PFSK-1 (cell line): Measurements from ENCODE around the gene LSS. TPM values are rescaled to one million over a fixed set of nuclear protein-coding genes. Genes with fewer than 3 reads are reported as not detected.

ENCODE experiments used
- FOXP2 ChIP-seq: optimal IDR thresholded peaks from 2 replicates; pipeline ENCODE3; 2011; ENCODE audit warnings: borderline replicate concordance, control low read depth, inconsistent platforms; ENCODE audit not compliant: insufficient read depth; ENCODE audit errors: extremely low read length, extremely low read depth
- POLR2AphosphoS5 ChIP-seq: IDR thresholded peaks from 2 replicates; pipeline ENCODE4 v1.6.1; 2012; ENCODE audit warnings: low read depth, mild to moderate bottlenecking, control low read depth, low read length, moderate library complexity
- REST ChIP-seq, 2 experiments: IDR thresholded peaks; 2 replicates each; pipeline versions ENCODE4 v1.6.1 to v1.8.0; 2011 to 2012; ENCODE audit warnings: low read depth in 2 of 2, low read length in 2 of 2, control low read depth in 1 of 2, inconsistent platforms in 1 of 2, mild to moderate bottlenecking in 1 of 2, moderate library complexity in 1 of 2; ENCODE audit not compliant: insufficient read depth in 1 of 2
- SIN3A ChIP-seq: IDR thresholded peaks from 2 replicates; pipeline ENCODE4 v1.6.1; 2012; ENCODE audit warnings: mild to moderate bottlenecking, low read length, moderate library complexity, borderline replicate concordance; ENCODE audit not compliant: insufficient read depth
- TAF1 ChIP-seq: IDR thresholded peaks from 2 replicates; pipeline ENCODE4 v1.6.1; 2012; ENCODE audit warnings: low read length, control low read depth, borderline replicate concordance; ENCODE audit not compliant: insufficient read depth
- polyA plus RNA-seq: library from polyadenylated mRNA; unstranded; fragments of >200 nt; gene quantifications from one replicate; pipeline ENCODE4 v1.2.1, GENCODE V29; 2012; ENCODE audit warnings: low read depth, missing spikeins; ENCODE audit not compliant: insufficient read length

LSS gene
- polyA plus RNA-seq, result 38.0 TPM

- TF ChIP-seq FOXP2 (peak; percentile 81), SIN3A (peak; percentile 84; the same call in 1 of the 2 replicates), POLR2AphosphoS5 (no peak; the same call in 1 of the 2 replicates)
These were observed at the start of gene LSS for GRCh38 chr21:46228345-46229051. Gene LSS (minus strand): TSS chr21:46228774. CDS start chr21:46228745, 29 bp downstream.

- TF ChIP-seq REST (IDR thresholded peaks at IDR 0.05; ENCODE audit: insufficient read depth in 1 of 2, low read depth in 2 of 2, low read length in 2 of 2), result no peak
These were observed 46.3 kb upstream of the LSS start for GRCh38 chr21:46274797-46275390.

- no peak for TF ChIP-seq SIN3A
- no peak for TF ChIP-seq POLR2AphosphoS5
These were observed 44.8 kb upstream of the LSS start for GRCh38 chr21:46273341-46273740.

- TF ChIP-seq FOXP2 (no peak), TAF1 (no peak), POLR2AphosphoS5 (no peak), REST (IDR thresholded peaks at IDR 0.05; ENCODE audit: insufficient read depth in 1 of 2, low read depth in 2 of 2, low read length in 2 of 2) (no peak), SIN3A (no peak)
These were observed 40.9 kb upstream of the LSS start for GRCh38 chr21:46269466-46269865.

GRCh38 chr21:46268371-46268770 is 39.8 kb upstream of the LSS start:
- TF ChIP-seq SIN3A (no peak), FOXP2 (no peak), REST (IDR thresholded peaks at IDR 0.05; ENCODE audit: insufficient read depth in 1 of 2, low read depth in 2 of 2, low read length in 2 of 2) (no peak), TAF1 (no peak), POLR2AphosphoS5 (no peak)

GRCh38 chr21:46266946-46267345 is 38.4 kb upstream of the LSS start:
- TF ChIP-seq REST (IDR thresholded peaks at IDR 0.05; ENCODE audit: insufficient read depth in 1 of 2, low read depth in 2 of 2, low read length in 2 of 2) (no peak), SIN3A (no peak), POLR2AphosphoS5 (no peak), FOXP2 (no peak), TAF1 (no peak)
